Femur (tissue), 1 donor: ENCODE measurements around the gene CTRL.
"Not testable (repeated sequence)": the region's sequence is repeated elsewhere in the genome, so short reads cannot be mapped to it uniquely, and the experiment has no call there.

Experiments
- DNase-seq: peaks from one replicate; pipeline ENCODE4 v3.0.0-alpha.2; 2017

Gene CTRL

DNA sequence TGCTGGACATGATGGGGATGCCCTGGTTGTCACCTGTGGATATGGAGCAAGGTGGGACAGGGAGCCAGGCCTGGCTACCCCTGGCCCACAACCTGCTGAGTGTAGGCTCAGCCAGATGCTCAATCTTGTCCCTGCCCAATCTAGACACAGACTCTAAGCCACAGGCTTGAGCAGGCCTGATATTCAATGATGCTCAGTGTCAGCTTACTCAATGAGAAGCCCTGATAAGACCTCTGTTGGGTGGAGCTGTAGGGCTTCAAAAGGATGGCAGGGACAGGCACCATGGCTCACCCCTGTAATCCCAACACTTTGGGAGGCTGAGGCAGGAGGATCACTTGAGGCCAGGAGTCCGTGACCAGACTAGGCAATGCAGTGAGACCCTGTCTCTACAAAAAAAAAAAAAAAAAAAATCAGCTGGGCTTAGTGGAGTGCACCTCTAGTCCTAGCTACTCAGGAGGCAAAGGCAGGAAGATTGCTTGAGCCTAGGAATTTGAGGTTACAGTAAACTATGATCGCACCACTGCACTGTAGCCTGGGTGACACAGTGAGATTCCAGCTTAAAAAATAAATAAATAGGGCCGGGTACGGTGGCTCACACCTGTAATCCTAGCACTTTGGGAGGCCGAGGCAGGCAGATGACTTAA, 8.9 kb upstream of the CTRL start:
- no peak for DNase-seq

- DNase-seq = no peak
Measured at GRCh38 chr16:67939507-67940445, 8.1 kb upstream of the CTRL start.

DNA sequence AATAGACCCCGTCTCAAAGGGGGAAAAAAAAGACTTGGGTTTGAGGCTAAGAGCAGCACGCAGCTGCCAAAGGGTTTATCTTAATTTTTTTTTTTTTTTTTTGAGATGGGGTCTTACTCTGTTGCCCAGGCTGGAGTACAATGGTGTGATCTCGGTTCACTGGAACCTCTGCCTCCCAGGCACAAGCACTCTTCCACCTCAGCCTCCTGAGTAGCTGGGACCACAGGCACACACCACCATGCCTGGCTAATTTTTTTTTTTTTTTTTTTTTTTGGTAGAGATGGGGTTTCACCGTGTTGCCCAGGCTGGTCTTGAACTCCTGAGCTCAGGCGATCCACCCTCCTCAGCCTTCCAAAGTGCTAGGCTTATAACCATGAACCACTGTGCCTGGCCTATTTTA, 6.1 kb upstream of the CTRL start:
- DNase-seq = not testable (repeated sequence)

DNA sequence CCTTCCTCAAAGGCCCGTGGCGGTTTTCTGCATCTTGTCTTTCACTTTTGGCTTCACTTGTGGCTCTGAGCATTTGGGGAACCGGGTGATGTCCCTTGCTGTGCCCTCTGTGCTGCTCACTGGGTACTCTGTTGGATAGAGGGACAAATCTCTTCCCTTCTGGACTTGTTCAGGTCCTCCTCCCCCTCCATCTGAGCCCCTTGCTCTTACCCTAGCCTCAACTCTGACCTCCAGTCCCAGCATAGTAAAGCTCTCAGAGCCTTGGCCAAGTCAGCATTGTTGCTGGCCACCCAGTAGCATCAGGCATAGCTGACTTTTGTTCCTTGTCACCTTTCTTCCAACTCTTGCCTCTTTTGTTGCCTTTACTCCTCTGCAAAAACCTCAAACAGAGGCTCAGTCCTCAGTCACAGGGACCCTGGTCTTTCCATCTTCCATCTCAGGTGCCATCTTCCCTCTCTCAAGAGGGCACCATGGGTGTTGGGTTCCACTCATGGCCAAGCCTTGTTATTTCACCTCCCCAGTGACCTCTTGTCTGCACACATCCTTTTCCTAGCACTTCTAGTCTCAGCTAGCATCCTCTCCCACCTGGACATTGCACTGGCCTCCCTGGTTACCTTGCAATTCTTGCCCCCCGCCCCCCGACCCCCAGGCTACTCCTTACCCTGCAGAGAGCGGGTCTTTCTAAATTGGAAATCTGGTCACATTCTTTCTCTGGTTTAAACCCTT, 5.4 kb upstream of the CTRL start:
- no peak for DNase-seq

- DNase-seq = peak; percentile 75
Measured at GRCh38 chr16:67936124-67936879, 4.6 kb upstream of the CTRL start, which contains the start of gene PSMB10. Gene PSMB10 (minus strand): TSS chr16:67936850. CDS start chr16:67936749, 101 bp downstream.

- DNase-seq = peak; percentile 96
Measured at GRCh38 chr16:67935402-67936123, 3.9 kb upstream of the CTRL start.

- DNase-seq = no peak
Measured at GRCh38 chr16:67935101-67935401, 3.4 kb upstream of the CTRL start.

- DNase-seq = no peak
Measured at GRCh38 chr16:67934306-67935100, 2.8 kb upstream of the CTRL start.

DNA sequence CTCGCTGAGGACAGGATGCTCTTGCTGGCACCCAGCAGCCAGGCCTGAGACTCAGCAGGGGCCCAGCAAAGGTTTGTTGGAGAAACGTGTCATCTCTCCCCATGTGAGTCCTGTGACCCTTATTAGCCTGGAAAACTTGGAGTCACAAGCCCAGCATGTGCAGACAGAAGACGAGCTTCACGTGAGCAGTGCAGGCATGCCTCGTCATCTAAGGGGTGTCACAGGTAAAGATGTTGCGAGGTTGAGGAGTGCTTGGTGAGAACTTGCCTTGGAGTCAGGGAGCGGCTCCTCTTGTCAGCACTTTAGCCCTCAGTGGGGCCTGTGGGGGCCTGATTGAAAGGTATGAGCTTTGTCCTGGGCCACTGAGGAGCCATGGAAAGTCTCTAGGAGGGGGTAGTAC, 2.1 kb upstream of the CTRL start:
- DNase-seq = no peak

GRCh38 chr16:67932462-67932840, 789 bp upstream of the CTRL start:
- DNase-seq = no peak

GRCh38 chr16:67930678-67931211, 917 bp downstream of the CTRL start:
- DNase-seq = no peak

DNA sequence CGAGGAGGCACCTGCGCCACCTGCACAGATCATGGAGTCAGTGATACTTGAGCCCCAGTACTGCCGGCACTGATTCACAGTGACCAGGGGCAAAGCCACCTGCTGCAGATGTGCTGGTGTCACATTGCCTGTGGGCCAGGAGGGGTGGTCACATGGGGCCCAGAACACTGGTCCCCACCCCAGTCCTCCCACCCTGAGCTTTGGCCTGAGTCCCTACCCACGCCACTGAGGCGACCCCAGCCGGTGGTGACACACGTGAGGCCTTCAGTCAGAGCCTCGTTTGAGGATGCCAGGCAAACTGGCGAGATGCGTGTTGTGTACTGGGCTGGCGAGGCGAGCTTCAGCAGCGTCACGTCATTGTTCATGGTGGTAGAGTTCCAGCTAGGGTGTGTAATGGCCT, 1.5 kb downstream of the CTRL start:
- no peak for DNase-seq

- DNase-seq = peak; percentile 80
Measured at GRCh38 chr16:67928561-67929364, 2.9 kb downstream of the CTRL start.

DNA sequence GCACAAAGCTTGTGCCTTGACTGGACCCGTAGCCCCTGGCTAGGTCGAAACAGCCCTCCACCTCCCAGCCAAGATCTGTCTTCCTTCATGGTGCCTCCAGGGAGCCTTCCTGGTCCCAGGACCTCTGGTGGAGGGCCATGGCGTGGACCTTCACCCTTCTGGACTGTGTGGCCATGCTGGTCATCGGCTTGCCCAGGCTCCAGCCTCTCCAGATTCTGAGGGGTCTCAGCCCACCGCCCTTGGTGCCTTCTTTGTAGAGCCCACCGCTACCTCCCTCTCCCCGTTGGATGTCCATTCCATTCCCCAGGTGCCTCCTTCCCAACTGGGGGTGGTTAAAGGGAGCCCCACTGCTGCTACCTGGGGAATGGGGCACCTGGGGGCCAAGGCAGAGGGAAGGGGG, 3.5 kb downstream of the CTRL start:
- no peak for DNase-seq

GRCh38 chr16:67927131-67927941, 4.3 kb downstream of the CTRL start:
- DNase-seq = no peak

DNA sequence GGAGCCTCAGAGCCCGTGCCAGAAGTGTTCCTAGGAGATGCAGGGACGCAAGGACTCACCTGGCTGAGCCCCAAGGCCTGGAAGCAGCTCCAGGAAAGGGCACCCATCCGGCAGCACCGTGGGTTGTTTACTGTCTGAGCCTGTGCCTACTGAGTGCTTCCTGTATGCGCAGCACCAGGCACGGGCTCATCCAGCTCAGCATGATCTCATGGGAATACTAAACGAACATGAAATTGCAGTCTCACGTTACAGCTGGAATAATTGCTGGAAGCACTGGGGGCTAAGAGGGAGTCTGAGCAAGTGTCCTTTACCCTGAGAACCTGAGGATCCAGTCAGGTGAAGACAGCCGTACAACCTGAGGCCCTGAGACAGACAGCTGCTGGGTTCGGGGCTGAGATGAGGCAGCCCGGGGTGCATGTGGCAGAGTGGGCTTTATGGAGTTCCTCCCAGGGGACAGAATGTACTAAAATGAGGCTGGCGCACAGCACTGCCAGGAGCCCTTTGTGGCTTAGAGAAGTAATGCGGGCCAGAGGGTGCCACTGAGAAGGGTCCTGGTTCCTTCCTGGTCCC, 5.4 kb downstream of the CTRL start:
- DNase-seq = peak; percentile 24

GRCh38 chr16:67924140-67924906, 7.3 kb downstream of the CTRL start:
- DNase-seq = no peak
